BE2C (cell line): ENCODE measurements around the gene COX6B1.
A peak's percentile ranks its signal among the peaks of the same experiment; 100 is the strongest.

Experiments
- DNase-seq: peaks from one replicate; pipeline ENCODE4 v3.0.0-alpha.2; 2020
- H3K27me3 ChIP-seq: fragments of 250-450 bp; sonication (Bioruptor Pico); 2 replicates; pipeline ENCODE4 v1.5.1; 2020; ENCODE audit warnings: mild to moderate bottlenecking
- H3K36me3 ChIP-seq: fragments of 250-450 bp; sonication (Bioruptor Pico); 2 replicates; pipeline ENCODE4 v1.5.1; 2020; ENCODE audit warnings: mild to moderate bottlenecking
- H3K4me1 ChIP-seq: fragments of 250-450 bp; sonication (Bioruptor Pico); 2 replicates; pipeline ENCODE4 v1.5.1; 2020
- H3K4me3 ChIP-seq: 2 replicates; pipeline ENCODE4 v1.5.1; 2011; ENCODE audit warnings: low read depth, low read length
- H3K9me3 ChIP-seq: fragments of 250-450 bp; sonication (Bioruptor Pico); 2 replicates; pipeline ENCODE4 v1.5.1; 2020
- CTCF ChIP-seq: IDR thresholded peaks from 2 replicates; pipeline ENCODE4 v1.5.1; 2012; ENCODE audit warnings: mild to moderate bottlenecking, low read depth, low read length

The COX6B1 gene

GRCh38 chr19:35620001-35620400 is 28.1 kb upstream of the COX6B1 start:
- H3K36me3 ChIP-seq = peaks cover 8% of the 10 kb centered on the region
- H3K27me3 ChIP-seq = no peaks in the 10 kb centered on the region
- no peaks in the 10 kb centered on the region for H3K4me1 ChIP-seq
- DNase-seq = no peak
- no peak overlapping the region for H3K4me3 ChIP-seq
- no peak for TF ChIP-seq CTCF
- no peaks in the 10 kb centered on the region for H3K9me3 ChIP-seq

GRCh38 chr19:35621708-35622107 is 26.4 kb upstream of the COX6B1 start:
- Histone ChIP-seq H3K4me1 (no peaks in the 10 kb centered on the region), H3K4me3 (no peak overlapping the region), H3K36me3 (no peaks in the 10 kb centered on the region), H3K9me3 (no peaks in the 10 kb centered on the region), H3K27me3 (no peaks in the 10 kb centered on the region)
- no peak for TF ChIP-seq CTCF
- DNase-seq = no peak

- no peaks in the 10 kb centered on the region for H3K4me1 ChIP-seq
- TF ChIP-seq CTCF = no peak
- H3K27me3 ChIP-seq = no peaks in the 10 kb centered on the region
- no peak overlapping the region for H3K4me3 ChIP-seq
- DNase-seq = no peak
- no peaks in the 10 kb centered on the region for H3K9me3 ChIP-seq
- no peaks in the 10 kb centered on the region for H3K36me3 ChIP-seq
Observed at GRCh38 chr19:35622750-35623149, 25.4 kb upstream of the COX6B1 start.

GRCh38 chr19:35623327-35624010 is 24.7 kb upstream of the COX6B1 start:
- Histone ChIP-seq H3K4me1 (no peaks in the 10 kb centered on the region), H3K4me3 (no peak overlapping the region), H3K36me3 (no peaks in the 10 kb centered on the region), H3K9me3 (no peaks in the 10 kb centered on the region), H3K27me3 (no peaks in the 10 kb centered on the region)
- no peak for DNase-seq
- no peak for TF ChIP-seq CTCF

GRCh38 chr19:35628264-35628564 is 19.9 kb upstream of the COX6B1 start:
- no peaks in the 10 kb centered on the region for H3K4me1 ChIP-seq
- no peak for DNase-seq
- no peaks in the 10 kb centered on the region for H3K27me3 ChIP-seq
- H3K4me3 ChIP-seq = peak overlapping the region; percentile 97
- H3K9me3 ChIP-seq = no peaks in the 10 kb centered on the region
- TF ChIP-seq CTCF = no peak
- peaks cover 11% of the 10 kb centered on the region for H3K36me3 ChIP-seq

GRCh38 chr19:35628565-35629331 is 19.4 kb upstream of the COX6B1 start, which contains the start of gene RBM42:
TSS of gene RBM42 (plus strand) at chr19:35629036. CDS start at chr19:35629154, 118 bp downstream.
- peak; percentile 98 for DNase-seq
- Histone ChIP-seq H3K27me3 (no peaks in the 10 kb centered on the region), H3K9me3 (no peaks in the 10 kb centered on the region), H3K36me3 (peaks cover 11% of the 10 kb centered on the region), H3K4me1 (no peaks in the 10 kb centered on the region), H3K4me3 (peak within 1 kb of the TSS; percentile 97)
- TF ChIP-seq CTCF = no peak
